Activated effector memory CD4-positive, alpha-beta T cell treated with Interleukin-2 at 50 U/mL for 16 hours (primary cell): ENCODE measurements around the gene MICALL2.

Source experiments
- DNase-seq: peaks from one replicate; pipeline ENCODE4 v3.0.0-alpha.2; 2020

Gene MICALL2

DNA sequence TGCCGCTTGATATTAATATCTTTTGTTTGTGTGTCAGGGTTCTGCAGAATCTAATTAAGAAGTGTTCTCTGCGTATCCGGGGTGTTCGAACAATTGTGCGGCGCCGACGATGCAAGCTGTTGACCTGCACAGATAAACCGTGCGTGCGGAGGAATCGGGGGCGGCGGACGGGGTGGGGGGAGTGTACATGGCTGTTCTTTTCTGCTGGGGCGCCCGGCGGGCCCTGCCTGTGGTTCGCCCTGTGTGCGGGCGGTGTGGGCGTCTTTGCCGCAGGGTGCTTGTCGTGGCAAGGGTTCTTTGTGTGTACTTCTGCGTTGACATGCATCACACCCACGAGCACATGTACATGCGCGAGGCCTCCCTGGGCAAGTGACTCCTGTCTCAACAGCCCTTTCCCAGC, 47.9 kb downstream of the MICALL2 start:
- DNase-seq, result no peak

DNA sequence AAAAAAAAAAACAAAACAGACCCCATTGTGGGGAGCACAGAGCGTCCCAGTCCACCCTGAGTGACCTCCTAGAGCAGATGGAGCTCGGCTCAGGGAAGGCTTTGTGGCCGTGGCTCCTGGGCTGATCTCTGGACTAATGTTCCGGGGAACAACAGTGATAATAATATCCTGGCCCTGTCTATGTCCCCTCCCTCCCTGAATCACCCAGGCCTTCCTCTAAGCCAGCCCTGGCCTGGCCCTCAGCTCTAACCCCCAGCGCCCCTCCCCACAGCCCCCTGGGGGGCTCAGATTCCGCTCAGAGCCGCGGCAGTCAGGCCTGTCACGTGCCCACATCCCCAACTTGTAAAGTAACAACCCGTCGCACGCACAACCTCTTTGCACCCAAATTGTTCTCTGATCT, 48.3 kb downstream of the MICALL2 start:
- no peak for DNase-seq

DNA sequence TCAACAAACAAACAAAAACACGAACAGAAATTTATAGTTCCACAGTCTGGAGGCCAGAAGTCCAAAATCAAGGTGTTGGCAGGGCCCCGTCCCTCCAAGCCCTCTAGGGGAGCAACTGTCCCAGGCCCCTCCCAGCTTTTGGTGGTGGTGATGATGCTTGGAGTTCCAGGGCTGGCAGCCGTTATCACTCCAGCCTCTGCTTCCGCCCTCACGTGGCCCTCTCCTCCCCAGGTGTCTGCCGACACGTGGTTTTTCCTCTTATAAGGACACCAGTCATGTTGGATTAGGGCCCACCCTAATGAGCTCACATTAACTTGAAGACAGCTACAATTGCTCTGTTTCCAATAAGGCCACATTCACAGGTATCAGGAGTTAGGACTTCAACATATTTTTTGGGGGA, 49.7 kb downstream of the MICALL2 start:
- no peak for DNase-seq

DNA sequence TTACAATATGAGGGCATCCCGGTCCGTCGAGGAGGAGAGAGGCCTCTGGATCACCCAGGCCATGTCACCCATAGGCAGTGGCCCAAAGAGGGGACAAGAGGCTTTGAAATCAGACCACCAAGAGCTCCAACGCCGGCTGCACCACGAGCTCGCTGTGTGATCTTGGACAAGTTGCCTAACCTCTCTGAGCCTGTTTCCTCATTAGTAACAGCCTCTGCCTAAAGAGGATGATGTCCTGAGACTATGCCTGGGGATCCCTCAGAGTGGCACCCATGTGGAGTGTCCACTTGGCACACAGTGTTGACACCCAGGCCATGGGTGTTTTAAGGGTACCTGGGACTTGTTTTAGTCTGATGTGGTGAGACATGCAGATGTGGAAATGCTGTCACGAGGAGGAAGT, 50.8 kb downstream of the MICALL2 start:
- no peak for DNase-seq

DNA sequence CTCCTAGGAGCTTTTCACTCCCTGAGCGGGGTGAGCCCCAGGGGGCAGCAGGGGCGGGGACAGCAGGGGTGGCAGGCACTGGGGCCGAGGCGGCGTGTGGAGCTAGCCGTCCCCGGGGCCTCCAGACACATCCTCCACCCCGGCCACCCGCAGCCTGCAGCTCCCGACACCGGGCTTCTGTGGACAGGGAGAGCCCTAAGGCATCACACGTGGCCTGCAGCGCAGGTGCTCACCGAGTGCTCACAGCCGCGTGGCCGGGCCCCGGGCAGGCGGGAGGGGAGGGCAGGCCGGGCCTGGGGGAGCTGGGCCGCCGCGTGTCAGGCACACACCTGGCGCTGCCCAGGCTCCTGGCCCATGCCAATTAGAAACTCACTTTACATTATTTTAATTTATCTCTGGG, 51.4 kb downstream of the MICALL2 start:
- no peak for DNase-seq

DNA sequence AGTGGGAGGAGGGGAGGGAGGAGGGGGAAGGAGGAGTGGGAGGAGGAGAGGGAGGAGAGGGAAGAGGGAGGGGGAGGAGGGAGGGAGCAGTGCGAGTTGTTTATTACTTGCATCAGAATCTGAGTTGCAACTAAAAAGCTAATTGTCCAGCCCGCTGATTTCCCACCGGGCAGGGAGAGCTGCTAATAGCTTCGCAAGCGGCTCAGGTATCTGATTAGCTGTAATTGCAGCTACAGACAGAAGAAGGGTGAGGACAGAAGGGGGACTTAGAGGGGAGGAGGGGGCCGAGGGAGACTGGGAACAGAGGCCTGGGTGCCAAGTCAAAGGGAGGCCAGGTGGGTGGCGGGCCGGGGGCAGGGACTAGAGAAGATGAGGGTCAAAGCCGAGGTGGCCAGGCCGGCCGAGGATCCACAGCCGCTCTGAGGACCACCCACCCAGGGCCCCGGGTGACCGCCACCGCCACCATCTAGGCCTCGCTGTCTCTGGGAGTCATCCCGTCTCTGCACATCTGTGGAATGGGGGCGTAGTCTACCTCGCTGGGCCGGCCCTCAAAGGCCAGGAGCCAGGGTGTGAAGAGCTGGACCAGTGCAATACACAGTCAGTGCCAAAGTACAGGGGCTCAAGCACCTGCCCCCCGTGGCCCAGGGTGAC, 54.2 kb downstream of the MICALL2 start:
- no peak for DNase-seq

DNA sequence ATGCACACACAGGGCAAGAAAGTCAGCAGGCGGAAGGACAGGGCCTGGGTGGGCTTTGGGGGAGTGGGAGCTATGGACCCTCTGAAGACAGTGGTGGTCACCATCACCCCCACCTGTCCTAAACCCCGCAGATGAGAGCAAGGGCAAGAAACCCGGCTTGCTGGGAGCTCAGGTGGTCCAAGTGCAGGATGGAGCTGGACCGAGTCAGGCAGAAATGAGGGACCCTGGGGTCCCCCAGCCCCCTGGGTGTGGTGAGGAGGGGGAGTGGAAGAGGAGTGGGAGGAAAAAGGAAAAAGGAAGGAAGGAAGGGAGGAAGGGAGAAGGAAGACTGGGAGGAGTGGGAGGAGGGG, 54.8 kb downstream of the MICALL2 start:
- no peak for DNase-seq

DNA sequence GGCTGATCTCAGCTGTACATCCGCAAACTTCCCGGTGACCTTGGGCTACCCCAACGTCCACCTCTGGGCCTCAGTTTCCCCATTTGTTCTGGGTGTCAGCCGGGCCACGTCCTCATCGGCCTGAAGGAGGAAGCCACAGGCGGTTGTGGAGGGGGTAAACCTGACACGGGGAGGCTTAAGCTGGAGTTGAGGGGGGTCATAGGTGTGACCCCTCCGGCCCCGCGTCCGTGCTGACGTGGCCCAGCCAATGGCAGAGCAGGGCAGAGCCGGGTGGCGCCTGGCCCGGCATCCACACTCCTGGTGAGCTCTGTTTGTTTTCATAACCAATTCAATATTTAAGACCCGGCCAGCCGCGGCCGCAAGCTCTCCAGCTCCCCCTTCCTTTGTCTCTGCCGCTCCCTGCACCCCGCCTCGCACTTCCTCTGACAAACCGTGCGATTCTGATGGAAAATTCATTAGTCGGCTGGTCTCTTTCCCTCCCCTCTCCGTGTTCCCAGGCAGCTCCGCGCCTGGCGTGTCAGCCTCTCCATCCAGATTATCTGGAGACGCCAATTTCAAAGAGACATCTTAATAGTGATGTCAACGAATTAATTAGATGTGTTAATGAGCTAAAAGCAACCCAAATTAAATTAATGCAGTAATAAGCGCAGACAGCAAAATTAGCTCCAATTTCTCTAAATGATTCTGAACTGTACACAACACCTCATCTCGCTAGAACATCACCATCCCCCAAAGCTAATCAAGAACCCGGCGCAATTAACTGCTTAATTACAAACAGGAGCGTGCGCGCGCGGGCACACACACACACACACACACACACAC, 55.4 kb downstream of the MICALL2 start:
- DNase-seq, result no peak

DNA sequence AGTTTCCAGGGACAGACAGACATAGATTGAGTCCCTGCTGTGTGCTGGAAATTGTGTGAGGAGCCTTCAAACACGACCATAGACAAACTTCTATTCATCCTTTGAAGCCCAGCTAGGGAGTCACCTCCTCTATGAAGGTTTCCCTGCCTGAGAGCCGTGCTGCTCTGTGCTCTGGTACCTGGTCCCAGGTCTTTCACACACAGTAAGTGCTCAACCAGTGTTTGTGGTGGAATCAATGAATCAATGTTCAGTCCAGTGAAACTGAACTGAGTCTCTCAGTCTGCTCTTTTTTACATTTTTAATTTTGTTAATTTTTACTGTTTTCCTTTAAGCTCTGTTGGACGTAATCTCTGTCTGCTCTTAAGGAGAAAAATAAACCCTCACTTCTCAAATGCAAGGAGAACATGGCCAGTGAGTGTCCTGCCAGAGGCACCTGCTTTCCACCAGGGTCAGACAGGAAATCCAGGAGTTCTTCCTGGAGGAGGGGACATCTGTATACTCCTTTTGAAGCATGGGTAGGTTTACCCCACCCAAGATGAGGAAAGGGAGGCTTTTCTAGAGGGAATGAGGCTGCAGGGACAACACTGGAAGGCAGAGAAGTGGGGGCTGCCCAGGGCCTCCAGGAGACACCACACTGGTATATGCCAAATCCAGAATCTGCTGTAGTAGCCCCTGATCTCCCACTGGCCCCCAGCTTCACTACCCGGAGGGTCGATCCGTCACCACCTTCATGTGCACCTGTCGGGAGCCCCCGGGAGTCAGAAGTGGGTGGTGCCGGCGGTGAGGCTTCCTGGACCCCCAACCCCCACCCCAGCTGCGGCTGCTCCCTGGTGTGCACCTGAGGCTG, 56.3 kb downstream of the MICALL2 start:
- no peak for DNase-seq

DNA sequence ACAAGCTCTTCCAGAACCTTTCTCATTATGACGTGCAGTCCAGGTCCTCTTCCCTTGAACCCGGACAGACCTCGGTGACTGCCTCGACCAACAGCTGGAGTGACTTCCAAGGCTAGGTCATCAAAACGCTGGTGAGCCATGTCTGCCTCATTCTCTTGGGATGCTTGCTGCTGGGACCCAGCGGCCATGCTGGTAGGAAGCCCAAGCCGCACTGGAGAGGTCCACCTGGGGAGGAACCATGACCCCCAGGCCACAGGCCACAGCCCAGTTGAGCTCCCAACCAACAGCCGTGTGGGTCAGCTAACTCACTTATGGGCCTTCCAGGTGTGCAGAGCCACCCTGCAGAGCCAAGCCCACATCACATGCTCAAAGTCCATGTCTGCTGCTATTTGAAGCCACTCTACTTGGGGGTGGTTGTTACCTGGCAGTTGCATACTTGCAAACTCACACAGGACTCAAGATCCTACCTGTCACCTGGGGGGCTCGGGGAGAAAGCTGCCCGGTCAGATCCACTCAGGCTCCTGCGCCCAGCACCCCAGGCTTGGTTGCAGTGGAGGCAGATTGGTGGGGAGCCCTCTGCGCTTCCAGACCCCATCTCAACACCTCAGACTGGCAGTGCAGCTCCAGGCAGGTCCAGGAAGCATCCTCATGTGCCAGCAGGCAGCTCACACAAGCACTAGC, 57.0 kb downstream of the MICALL2 start:
- DNase-seq, result no peak

DNA sequence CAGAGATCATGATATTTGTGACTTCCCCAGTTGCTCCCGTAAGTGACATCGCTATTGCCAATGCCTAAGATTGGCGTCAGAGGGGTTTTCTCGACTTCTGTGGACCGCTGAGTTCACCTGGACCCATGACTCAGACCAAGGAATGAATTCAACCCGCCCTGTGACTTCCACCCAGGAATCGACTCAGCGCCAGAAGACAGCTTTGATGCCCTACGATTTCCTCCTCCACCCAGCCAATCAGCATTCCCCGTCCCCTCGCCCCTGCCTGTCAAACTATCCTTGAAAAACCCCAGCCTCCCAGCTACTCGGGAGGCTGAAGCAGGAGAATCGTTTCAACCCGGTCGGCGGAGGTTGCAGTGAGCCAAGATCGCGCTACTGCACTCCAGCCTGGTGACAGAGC, 58.3 kb downstream of the MICALL2 start:
- no peak for DNase-seq

DNA sequence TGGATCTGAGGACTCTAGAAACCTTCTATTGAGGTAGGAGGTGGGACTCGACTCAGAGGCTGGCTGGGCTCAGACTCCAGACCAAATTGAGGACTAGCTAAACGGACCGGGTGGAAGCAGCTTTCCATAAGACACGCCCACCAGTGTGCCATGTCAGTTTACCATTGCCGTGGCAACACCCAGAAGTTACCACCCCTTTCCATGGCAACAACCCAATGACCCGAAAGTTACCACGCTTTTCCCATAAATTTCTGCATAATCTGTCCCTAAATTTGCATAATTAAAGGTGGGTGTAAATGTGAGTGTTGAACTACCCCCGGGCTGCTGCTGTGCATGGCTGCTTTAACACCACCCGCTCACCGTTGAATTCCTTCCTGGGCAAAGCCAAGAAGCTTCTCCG, 58.9 kb downstream of the MICALL2 start:
- no peak for DNase-seq

DNA sequence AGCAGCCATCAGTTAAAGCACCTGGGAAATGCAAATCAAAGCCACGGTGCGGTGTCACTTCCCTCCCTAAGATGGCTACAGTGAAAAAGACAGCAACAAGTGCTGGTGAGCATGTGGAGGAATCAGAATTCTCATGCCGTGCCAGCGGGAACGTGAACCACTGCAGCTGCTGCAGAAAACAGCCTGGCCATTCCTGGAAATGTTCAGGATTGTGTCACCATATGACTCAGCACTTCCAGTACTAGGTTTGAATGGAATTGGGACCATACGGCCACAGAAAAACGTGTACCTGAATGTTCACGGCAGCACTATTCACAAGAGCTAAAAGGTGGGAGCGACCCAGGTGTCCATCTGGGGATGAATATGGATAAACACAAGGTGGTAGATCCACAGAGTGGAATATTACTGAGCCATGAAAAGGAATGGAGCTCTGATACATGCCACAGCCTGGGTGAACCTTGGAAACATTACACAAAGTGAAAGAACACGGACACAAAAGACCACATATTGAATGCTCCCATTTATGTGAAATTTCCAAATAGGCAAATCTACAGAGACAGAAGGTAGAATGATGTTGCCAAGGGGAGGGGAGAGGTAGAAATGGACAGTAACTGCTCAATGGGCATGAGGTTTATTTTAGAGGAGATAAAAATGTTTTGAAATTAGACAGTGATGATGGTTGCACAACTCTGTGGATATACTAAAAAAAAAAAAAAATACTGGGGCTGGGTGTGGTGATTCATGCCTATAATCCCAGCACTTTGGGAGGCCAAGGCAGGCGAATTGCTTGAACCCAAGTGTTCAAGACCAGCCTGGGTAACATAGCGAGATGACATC, 61.6 kb downstream of the MICALL2 start:
- no peak for DNase-seq

DNA sequence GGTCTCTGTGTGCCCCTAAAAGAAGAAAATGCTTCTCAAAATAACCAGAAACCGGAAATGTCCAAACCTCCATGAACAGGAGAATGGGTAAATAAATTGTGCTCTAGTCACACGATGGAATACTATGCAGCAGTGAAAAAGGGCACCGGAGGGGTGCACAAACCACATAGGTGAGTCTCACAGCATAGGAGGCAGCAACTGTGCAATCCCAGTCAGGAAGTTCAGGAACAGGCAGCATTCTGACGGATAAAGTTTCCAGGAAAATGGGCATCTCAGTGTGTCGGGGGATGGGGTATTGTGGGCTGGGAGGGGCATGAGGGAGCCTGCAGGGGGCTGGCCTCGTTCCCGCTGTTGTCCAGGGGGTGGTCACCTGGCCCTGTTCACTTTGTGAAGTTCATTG, 63.1 kb downstream of the MICALL2 start:
- no peak for DNase-seq

DNA sequence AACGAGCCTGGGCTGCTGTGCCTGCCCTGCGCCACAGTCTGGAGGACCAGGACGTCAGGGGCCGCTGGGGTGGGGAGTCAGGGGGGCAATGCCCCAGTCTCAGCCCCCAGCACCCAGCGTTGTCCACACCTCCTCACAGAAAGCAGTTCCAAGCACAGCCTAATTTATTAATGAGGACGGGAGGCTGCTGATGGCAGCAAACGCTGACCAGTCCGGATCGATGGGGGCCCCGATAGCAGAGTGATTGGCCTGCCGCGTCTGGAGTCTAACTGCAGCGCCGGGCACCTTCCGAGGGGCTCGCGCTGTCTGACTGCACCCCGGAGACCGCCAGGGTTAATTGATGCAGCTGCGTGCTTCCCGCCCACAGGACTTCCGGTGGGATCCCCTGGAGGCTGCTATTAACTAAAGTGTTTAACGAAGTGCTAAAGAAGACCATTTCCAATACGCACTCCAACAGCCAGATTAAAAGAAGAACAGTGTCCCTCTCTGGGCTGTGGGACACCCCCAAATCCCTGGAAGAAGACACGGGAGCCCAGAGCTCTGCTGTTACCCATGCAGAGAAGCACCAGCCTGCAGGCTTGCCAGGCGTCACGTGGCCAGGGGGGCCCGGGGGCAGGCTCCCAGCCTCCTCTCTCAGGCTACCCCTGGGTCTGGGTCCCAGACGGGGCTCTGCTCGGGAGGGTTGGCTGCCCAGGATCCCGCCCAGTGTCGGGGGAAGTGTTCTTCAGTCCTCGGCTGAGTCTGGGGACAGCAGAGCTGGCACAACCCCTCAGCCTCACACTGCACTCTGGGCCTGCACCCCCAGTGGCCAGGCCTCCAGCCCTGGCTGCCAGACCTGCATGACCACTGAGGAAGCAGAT, 63.8 kb downstream of the MICALL2 start:
- DNase-seq, result no peak

DNA sequence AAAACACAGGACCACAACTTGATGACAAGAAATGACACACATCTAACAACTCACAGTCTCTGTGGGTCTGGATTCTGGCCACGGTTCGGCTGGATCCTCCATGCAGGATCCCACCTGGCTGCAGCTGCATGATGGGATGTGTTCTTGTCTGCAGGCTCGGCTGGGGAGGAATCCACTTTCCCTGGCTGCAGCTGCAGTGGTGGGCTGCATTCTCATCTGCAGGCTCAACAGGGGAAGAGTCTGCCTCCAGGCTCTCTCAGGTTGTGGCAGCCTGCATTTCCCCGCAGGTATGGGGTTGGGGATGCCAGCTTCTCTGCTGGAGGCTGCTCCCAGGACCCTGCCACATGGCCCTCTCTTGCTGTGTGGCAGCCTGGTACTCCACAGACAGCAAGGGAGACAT, 64.9 kb downstream of the MICALL2 start:
- DNase-seq, result no peak

DNA sequence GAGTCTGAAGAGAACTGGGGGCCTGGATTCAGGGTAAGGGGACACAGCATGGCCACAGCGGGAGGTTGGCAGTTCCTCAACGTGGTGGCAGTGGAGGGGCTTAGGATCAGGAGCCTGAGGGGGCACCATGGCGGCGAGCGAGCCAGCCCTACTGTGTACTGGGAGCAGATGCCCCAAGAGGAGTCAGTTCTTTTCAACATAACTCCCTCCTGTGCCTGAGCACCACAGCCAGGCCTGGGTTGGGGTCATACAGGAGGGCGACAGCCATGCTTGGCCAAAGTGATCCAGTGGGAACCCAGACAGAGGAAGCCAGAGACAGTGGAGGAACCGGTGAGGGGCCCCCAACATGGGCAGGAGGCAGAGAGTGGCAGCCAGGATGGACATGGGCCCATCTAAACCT, 65.8 kb downstream of the MICALL2 start:
- no peak for DNase-seq

DNA sequence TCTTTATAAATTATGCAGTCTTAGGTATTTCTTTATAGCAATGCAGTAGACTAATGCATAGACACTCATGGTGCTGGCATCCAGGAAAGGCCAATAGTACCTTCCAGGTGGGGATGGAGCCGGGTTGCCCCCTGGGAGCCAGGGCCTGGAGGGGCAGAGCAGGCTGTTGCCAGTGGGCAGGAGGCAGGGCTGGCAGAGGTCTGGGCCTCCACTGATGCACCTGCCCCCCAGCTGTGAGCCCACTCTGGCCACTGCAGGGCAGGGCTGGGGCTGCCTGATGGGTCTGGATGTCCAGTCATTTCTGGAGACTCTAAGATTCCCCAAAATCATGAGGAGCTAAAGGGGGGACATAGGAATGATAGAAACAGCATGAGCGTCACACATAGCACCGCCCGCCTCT, 66.7 kb downstream of the MICALL2 start:
- DNase-seq, result no peak

DNA sequence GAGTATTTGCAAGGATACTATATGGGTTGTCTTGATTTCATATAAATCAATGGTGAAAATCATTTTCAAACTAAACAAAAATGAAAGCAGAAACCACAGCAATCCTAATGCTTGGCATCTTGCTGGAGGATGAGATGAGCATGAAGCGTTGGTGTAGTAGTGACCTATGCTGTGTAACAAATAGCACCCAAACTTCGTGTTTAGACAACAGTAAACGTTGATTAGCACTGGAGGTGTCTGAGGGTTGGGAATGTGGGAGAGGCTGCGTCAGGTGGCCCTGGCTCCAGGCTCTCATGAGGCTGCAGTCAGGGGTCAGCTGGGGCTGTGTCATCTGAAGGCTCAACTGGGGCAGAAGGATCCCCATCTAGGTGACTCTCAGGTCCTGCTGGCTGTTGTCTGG, 67.8 kb downstream of the MICALL2 start:
- DNase-seq, result no peak

DNA sequence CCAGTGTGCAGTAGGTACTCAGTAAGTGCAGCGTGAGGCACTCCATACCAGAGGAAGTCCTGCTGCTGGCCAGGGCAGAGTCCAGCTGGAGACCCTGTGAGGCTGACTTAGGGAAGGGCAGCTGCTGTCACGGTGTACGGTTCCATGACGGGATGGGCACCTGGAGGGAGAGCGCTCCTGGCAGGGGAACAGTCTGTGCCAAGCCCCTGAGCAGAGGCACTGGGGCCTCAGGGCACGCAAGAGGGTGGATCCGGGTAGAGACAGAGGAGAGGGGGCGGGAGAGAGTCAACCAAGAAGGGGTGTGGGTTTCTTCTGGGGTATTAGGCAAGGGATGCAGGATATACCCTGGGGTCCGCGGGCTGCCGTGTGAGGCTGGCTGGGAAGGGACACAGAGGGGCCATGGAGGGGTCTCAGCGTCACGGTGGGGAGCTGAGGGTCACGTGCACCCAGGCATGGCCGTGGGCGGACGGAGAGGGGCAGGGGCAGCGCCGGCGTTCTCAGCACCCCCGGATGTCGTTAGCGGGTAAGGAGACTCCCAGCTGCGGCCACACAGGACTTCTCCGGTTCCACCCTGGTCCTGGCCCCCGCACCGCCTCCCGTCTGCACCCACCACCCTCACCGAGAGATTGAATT, 70.5 kb downstream of the MICALL2 start:
- no peak for DNase-seq
